Left ventricle myocardium inferior (tissue), 1 donor: ENCODE data around the gene CRADD. TPM values are rescaled to one million over a fixed set of nuclear protein-coding genes. Genes with fewer than 3 reads are reported as not detected.
A peak's percentile ranks its signal among the peaks of the same experiment; 100 is the strongest.

Experiments
- DNase-seq: peaks from one replicate; pipeline ENCODE4 v3.0.0-alpha.2; 2020
- H3K27ac ChIP-seq: fragments of 200-600 bp; replicated peaks from 2 replicates; pipeline ENCODE4 v1.8.0; 2021
- H3K27me3 ChIP-seq: fragments of 200-600 bp; 2 replicates; pipeline ENCODE4 v1.8.0; 2021; ENCODE audit warnings: low read depth
- H3K36me3 ChIP-seq: fragments of 200-600 bp; 2 replicates; pipeline ENCODE4 v1.8.0; 2021
- H3K4me1 ChIP-seq: fragments of 200-600 bp; 2 replicates; pipeline ENCODE4 v1.8.0; 2021
- H3K4me3 ChIP-seq: fragments of 200-600 bp; 2 replicates; pipeline ENCODE4 v1.8.0; 2021; ENCODE audit warnings: mild to moderate bottlenecking, moderate library complexity
- H3K9me3 ChIP-seq: fragments of 200-600 bp; replicated peaks from 2 replicates; pipeline ENCODE4 v1.8.0; 2021
- CTCF ChIP-seq: fragments of 200-600 bp; IDR thresholded peaks from 2 replicates; pipeline ENCODE4 v1.8.0; 2021; ENCODE audit warnings: antibody characterized with exemption, mild to moderate bottlenecking, borderline replicate concordance
- intact Hi-C: fragments of 100-400 bp; cut with micrococcal nuclease; formaldehyde crosslinking; loops from one replicate; pipeline ENCODE4 v1.11.0; 2022
- total RNA-seq: library from RNA; stranded (reverse); fragmentation: NEBNext Ultra II Directional; extraction: Animal tissue kit (Norgen Biotek cat#: 25700); gene quantifications from one replicate; pipeline ENCODE4 v1.2.1, GENCODE V29; 2021
- donor health status: DM: no; HTN: yes; CAD: no; lungs with severe emphysema.

The CRADD gene
- total RNA-seq, 1 donor from 2014 or later = 46.4 TPM

DNA sequence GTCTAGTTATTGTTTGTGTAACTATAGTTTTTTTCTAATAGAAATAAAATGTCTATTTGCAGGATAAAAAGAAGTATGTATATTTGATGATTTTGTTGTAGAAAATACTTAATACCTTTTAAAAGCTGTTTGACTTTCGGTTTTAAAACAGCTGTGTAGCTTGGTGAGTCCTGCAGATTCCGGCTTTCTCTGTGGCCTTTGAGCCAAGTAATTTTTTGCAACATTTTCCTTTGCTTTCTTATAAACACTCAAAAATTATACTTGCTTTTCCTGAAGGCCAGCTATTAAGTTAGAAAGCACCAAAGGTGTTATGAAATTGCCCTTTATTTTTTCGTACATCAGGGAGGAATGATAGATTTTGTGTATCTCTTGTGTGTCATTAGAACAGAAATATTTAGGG lies 63.6 kb downstream of the CRADD start:
- Histone ChIP-seq H3K36me3 (no peaks in the 10 kb centered on the region), H3K4me3 (peak overlapping the region; percentile 71), H3K4me1 (peaks cover 77% of the 10 kb centered on the region), H3K9me3 (no peaks in the 10 kb centered on the region), H3K27ac (peak overlapping the region; percentile 93), H3K27me3 (no peaks in the 10 kb centered on the region)
- DNase-seq = no peak
- no peak for TF ChIP-seq CTCF
- intact Hi-C loops = loop anchor here (5.0 kb wide), 1 partner anchor 168 kb away; the partner anchor contains the start of gene SOCS2

DNA sequence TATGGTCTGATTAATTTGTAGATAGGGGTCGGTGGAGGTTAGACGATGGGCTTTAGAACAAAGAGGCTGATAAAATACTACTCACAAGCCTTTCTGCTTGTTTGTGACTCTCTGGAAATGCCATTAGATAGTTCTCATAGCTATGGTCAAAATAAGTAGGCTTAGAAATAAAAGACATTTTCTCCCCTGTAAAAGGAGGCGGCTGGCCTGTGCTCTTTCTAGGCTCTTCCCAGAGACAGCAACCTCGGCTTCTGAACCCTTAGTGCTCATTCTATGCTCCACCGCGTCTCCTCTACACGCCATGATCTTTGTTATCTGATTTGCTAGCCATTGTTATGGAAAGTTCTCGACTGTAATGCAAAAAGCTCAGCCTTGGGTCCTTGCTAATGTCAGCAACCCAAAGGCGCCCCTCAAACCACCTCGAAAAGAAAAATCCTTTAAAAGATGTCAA lies 64.5 kb downstream of the CRADD start:
- Histone ChIP-seq H3K27ac (peak overlapping the region; percentile 93), H3K27me3 (no peaks in the 10 kb centered on the region), H3K9me3 (no peaks in the 10 kb centered on the region), H3K4me3 (peak overlapping the region; percentile 71), H3K4me1 (peaks cover 84% of the 10 kb centered on the region), H3K36me3 (no peaks in the 10 kb centered on the region)
- intact Hi-C loops = loop anchor here (5.0 kb wide), 1 partner anchor 169 kb away; the partner anchor contains the start of gene SOCS2
- no peak for DNase-seq
- TF ChIP-seq CTCF = no peak

GRCh38 chr12:93742110-93742934 lies 65.1 kb downstream of the CRADD start:
- Histone ChIP-seq H3K27me3 (no peaks in the 10 kb centered on the region), H3K36me3 (no peaks in the 10 kb centered on the region), H3K27ac (peak overlapping the region; percentile 93), H3K4me3 (peak overlapping the region; percentile 71), H3K9me3 (no peaks in the 10 kb centered on the region), H3K4me1 (peaks cover 84% of the 10 kb centered on the region)
- TF ChIP-seq CTCF = peak; percentile 45
- intact Hi-C loops = loop anchor here (5.0 kb wide), 1 partner anchor 170 kb away; the partner anchor contains the start of gene SOCS2
- DNase-seq = peak; percentile 75

DNA sequence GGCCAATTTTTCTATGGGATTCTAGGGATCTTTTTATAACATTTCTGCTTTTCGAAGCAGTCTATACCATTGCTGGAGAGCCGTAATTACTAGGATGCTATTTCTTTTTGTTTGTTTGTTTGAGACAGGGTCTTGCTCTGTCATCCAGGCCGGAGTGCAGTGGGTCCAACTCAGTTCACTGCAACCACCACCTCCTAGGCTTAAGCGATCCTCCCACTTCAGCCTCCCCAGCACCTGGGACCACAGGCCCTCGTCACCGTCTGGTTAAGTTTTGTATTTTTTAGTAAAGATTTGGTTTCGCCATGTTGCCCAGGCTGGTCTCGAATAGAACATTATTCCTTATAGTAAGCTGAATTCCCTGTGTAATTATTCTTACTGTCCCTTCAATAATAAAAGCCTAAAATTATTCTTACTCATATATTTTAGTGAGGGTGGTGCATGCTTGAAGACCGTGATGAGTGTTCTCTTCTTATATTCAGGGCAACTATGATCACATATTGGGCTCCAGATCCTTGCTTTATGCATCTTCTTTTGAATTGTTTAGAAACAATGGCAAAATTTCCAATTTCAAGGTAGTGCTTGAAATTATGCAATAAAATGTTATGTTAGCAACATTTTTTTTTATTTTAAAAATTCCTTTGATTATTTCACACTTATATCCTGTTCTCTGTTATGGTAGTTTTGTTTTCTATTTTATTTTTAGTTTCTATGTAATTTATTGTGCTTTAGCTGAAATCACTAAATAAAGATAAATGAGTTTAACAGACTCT lies 66.2 kb downstream of the CRADD start:
- Histone ChIP-seq H3K27me3 (no peaks in the 10 kb centered on the region), H3K4me3 (peak overlapping the region; percentile 71), H3K27ac (peak overlapping the region; percentile 93), H3K4me1 (peaks cover 82% of the 10 kb centered on the region), H3K36me3 (no peaks in the 10 kb centered on the region), H3K9me3 (no peaks in the 10 kb centered on the region)
- intact Hi-C loops = loop anchor here (5.0 kb wide), 1 partner anchor 171 kb away; the partner anchor contains the start of gene SOCS2
- TF ChIP-seq CTCF = no peak
- no peak for DNase-seq

DNA sequence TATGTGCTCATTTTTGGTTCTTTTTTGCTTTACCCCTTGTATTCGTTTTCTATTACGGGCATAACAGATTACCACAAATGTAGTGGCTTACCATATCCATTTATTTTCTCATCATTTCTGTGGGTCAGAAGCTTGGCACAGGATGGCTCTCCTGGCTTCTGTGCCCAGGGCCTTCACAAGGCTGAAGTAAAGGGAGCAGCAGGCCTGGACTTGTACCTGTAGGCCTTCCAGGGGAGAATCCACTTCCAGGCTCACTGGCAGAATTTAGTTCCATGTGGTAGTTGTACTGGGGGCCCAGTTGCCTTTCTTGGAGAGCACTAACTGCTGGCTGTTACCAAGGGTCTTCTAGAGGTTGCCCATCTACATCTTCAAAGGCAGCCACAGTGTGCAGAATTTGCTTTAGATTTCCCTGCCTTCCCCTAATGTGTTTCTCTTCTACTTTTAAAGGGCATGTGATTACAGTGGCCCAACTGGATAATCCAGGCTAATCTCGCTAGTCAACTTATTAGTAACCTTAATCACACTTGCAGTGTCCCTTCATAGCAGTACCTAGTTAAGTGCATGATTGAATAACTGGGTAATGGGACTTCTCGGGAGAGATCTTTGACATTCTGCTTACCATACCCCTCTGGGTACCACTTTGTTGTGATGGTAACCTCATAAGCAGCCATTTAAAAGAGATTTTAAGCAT lies 67.0 kb downstream of the CRADD start:
- Histone ChIP-seq H3K4me3 (no peak overlapping the region), H3K4me1 (peaks cover 82% of the 10 kb centered on the region), H3K9me3 (no peaks in the 10 kb centered on the region), H3K27me3 (no peaks in the 10 kb centered on the region), H3K27ac (peak overlapping the region; percentile 93), H3K36me3 (no peaks in the 10 kb centered on the region)
- intact Hi-C loops = loop anchor here (5.0 kb wide), 1 partner anchor 172 kb away; the partner anchor contains the start of gene SOCS2
- no peak for TF ChIP-seq CTCF
- no peak for DNase-seq
